Measurements from ENCODE around the gene DOCK1. TPM values are rescaled to one million over a fixed set of nuclear protein-coding genes. Genes with fewer than 3 reads are reported as not detected.
"Not testable (repeated sequence)": the region's sequence is repeated elsewhere in the genome, so short reads cannot be mapped to it uniquely, and the experiment has no call there.

DOCK1 gene
- polyA plus RNA-seq, 3 donors, result 67.2 to 68.8 (median 67.9) TPM

GRCh38 chr10:127296696-127297095, 391.5 kb downstream of the DOCK1 start:
- no peak for DNase-seq (ENCODE audit: low read depth in 3 of 3, low spot score in 2 of 3)

- no peak for DNase-seq (ENCODE audit: low read depth in 3 of 3, low spot score in 2 of 3)
These were observed 393.2 kb downstream of the DOCK1 start for GRCh38 chr10:127298381-127298780.

DNA sequence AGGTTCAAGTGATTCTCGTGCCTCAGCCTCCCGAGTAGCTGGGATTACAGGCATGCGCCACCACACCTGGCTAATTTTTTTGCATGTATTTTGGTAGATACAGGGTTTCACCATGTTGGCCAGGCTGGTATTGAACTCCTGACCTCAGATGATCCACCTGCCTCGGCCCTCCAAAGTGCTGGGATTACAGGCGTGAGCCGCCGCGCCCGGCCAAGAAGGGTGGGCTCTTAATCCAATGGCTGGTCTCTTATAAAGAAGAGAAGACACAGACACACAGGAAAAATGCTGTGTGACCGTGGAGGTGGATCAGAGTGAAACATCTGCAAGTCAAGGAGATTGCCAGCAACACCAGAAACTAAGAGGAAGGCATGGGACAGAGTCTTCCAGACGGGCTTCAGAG, 394.0 kb downstream of the DOCK1 start:
- not testable (repeated sequence) for DNase-seq (ENCODE audit: low read depth in 3 of 3, low spot score in 2 of 3)

DNA sequence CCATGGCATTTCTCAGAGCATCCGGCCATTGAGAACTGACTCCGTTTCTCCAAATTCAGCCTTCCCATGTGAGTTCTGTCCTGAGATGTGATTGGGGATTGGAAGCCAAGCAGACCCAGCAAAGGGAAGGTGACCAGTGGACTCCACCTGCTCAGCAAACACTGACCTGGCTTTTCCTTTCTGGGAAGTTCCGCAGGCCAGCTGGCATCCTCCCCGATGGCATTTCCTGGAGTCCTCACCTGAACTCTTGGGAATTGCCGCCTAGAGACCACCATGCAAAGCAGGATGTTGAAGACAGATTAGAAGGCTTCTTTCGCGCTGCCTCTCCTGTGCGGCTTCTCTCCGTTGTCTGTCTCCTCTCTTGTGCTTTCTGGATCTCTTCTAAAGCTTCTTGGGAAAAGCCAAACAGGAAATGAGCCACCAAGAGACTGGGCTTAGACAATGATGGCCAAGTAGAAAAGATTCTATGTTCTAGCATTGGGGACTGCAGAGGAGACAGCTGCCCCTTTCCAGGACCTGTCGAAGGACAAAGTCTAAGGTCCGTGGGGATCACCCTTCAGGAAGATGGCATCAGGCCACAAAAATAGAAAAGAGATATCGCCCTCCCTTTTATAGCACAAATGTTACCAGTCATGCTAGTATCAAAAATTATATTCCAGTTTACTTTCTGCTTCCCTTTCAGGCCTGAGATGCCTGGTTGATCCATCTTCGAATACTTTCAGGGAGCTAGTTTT, 394.9 kb downstream of the DOCK1 start:
- DNase-seq (ENCODE audit: low read depth in 3 of 3, low spot score in 2 of 3), result no peak

- DNase-seq (ENCODE audit: low read depth in 3 of 3, low spot score in 2 of 3), result peak in 2 of 3 donors; percentile 45 to 51
These were observed 395.7 kb downstream of the DOCK1 start for GRCh38 chr10:127300868-127301321.

DNA sequence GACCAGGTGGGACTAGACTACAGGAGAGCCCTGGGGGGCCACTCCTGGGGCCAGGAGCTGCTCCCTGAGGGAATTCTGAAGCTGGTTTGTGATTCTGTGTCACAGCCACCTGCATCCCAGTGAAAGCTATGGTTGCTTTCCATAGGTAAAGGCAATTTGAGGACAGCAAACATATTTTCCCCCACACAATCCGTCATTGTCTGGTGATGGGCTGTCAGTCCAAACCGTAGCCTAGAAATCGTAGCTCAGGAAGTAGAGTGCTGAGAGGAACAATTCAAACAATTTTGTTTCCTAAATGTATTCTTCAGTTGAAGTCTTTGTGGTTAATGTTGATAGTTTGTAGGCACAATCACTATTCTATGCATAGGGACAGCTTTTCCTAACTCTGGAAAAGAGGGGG, 397.1 kb downstream of the DOCK1 start:
- DNase-seq (ENCODE audit: low read depth in 3 of 3, low spot score in 2 of 3), result no peak

DNA sequence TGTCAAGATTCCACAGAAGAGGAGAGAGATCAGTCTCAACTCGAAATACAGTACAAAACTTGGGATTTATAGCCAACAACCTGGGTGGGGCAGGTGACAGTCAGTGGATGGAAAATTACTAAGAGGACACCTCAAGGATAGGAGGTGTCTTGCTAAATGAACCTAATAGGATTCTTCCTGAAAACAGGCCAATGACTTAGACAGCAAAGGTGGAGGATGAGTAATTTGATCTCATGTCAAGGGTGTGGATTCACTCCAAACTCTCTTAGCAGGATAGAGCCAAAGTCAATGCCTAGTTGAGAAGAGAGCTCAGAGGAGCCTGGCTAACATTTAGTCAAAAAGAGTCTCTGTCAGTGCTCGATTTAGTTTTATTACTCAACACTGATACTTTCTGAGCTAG, 397.9 kb downstream of the DOCK1 start:
- DNase-seq (ENCODE audit: low read depth in 3 of 3, low spot score in 2 of 3), result no peak

GRCh38 chr10:127303746-127304145, 398.5 kb downstream of the DOCK1 start:
- DNase-seq (ENCODE audit: low read depth in 3 of 3, low spot score in 2 of 3), result no peak

DNA sequence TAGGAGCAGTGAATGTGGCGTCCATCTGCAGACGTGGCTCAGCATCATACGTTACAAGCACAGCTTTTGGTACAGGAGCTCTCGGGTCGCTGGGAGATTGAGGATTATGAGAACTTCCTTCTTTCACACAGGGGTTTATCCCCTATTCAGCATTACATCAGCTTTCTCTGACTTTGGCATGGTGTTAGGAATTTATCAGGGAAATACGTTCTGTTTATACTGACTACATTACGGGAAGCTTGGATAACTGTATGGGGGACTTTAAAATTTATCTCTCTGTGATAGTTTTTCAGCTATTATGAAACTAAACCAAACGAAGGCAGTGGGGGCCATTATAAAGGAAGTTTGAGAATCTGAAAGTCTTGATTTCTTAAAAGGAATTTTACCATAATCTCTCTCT, 401.3 kb downstream of the DOCK1 start:
- no peak for DNase-seq (ENCODE audit: low read depth in 3 of 3, low spot score in 2 of 3)

DNA sequence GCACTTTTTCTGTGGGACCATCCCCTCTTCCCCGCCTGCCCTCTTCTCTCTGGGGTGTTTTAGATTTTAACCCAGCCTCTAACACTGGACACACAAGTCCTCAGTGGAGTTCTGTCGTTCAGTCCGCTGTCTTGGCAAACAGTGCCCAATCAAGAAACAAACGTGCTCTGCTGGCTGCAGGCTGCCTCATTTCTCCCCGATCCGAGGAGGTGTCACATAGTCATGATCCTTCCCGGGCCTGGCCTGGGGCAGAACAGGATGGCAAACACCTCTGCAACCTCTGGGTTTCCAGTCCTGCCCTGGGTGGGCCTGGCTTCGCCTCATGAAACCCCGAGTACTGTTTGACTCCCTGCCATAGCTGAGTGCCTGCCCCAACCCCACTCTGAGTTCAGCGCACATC, 402.1 kb downstream of the DOCK1 start:
- DNase-seq (ENCODE audit: low read depth in 3 of 3, low spot score in 2 of 3), result no peak

- no peak for DNase-seq (ENCODE audit: low read depth in 3 of 3, low spot score in 2 of 3)
These were observed 402.8 kb downstream of the DOCK1 start for GRCh38 chr10:127308031-127308430.

DNA sequence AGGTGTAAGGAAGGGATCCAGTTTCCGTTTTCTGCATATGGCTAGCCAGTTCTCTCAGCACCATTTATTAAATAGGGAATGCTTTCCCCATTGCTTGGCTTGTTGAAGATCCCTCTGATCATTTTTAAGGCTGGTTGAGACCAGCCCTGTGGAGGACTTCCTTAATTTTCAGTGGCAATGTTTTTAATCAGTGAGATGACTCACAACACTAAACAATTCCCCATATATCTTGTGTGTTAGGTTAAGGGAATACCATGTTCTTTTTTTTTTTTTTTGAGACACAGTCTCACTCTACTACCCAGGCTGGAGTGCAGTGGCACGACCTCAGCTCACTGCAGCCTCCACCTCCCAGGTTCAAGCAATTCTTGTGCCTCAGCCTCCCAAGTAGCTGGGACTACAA, 404.4 kb downstream of the DOCK1 start:
- DNase-seq (ENCODE audit: low read depth in 3 of 3, low spot score in 2 of 3), result not testable (repeated sequence)

DNA sequence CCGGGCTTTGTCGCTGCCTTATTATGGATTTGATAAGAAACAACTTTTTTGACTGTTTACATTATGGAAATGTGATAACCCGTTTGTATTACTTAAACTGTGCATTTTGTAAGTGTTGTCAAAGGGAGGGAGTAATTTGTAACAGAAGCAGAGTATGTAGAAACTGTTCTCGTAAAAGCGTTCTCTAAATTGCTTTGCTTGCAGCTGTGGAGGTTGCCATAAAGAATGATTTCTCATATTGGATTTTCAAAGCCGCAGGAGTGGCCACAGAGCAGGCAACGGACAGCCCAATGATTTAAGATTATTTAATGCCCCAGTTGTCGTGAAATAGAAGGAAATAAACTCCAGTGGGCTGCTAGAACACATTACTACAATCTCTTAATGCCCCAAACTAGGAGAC, 405.2 kb downstream of the DOCK1 start:
- DNase-seq (ENCODE audit: low read depth in 3 of 3, low spot score in 2 of 3), result no peak

DNA sequence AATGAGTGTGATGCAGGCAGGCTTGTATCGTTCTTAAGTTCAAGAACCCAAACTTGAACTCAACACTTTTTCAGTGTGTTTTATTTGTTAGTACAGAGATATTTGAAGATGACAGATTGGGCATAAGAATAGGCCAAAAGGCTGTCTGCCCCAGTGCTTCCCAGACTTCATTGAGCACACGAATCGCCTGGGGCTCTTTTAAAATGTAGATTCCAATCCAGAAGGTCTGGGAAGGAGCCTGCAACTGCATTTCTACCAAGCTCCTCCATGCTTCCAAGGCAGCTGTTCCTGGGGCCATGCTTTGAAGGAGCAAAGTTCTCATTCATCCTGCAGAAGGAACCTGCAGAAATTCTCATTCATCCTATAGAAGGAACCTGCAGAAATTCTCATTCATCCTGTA, 405.7 kb downstream of the DOCK1 start:
- no peak for DNase-seq (ENCODE audit: low read depth in 3 of 3, low spot score in 2 of 3)

DNA sequence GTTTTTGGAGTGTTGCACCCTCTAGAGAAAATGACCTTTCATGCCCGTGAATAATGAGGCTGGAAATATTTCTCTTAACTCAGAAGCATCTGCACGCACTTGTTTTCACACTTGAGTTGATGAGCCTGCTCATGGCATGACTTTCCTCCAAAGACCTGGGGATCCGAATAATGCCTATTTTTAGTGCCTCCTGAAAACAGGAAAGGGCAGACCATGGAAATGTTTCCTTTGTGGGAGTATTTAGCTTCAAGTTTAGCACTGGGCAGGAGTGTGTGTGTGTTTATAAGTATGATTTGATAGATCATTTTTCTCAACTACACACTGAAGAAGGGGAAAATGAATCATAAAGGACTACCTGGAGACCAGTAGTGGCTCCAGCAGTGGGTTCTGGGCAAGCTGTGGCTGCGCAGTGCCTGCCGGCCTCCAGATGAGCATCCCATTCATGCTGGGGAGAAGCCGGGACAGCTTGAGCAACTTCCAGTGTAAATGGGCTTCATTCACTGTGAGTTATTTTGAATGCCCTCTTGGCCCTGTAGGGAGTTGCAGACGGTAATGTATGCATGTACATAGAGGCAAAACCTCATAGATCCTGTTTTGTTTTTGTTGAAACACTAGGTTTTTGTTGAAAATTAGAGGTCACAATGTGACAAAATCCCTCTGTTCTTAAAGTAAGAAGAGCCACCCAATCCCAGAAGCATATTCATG, 408.9 kb downstream of the DOCK1 start:
- no peak for DNase-seq (ENCODE audit: low read depth in 3 of 3, low spot score in 2 of 3)

- no peak for DNase-seq (ENCODE audit: low read depth in 3 of 3, low spot score in 2 of 3)
These were observed 409.6 kb downstream of the DOCK1 start for GRCh38 chr10:127314797-127315196.

DNA sequence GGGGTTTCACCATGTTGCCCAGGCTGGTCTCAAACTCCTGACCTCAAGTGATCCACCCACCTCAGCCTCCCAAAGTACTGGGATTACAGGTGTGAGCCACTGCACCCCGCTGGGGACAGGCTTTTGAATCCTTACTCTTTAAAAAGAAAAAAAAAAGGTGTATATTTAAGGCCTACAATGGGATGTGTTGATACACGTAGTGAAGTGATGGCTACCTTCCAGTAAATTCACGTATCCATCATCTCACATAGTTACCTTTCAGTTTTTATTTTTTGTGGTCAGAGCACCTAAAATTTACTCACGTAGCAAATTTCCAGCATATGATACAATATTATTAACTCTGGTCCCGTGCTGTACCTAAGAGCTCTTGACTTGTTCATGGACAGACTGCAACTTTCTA, 410.7 kb downstream of the DOCK1 start:
- no peak for DNase-seq (ENCODE audit: low read depth in 3 of 3, low spot score in 2 of 3)

- DNase-seq (ENCODE audit: low read depth in 3 of 3, low spot score in 2 of 3), result no peak
These were observed 413.2 kb downstream of the DOCK1 start for GRCh38 chr10:127318396-127318795.

DNA sequence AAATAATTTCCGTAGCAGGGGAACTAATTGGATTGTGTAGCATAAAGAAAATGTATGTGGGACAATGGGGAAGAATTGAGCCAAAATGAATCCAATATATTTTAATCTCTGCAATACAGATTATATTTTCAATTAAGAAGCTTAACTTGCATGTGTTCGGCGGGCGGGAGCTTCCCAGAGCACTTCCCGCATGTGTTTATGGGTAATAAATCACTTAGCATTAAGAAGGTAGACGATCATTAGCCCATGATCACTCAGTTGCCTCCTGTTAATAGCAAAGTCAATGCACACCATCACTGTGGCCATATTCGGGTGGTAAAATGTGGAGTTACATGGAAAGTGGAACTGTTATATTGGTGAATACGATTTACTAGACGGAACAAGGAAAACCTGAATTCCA, 414.0 kb downstream of the DOCK1 start:
- no peak for DNase-seq (ENCODE audit: low read depth in 3 of 3, low spot score in 2 of 3)

- DNase-seq (ENCODE audit: low read depth in 3 of 3, low spot score in 2 of 3), result no peak
These were observed 414.5 kb downstream of the DOCK1 start for GRCh38 chr10:127319691-127320090.

DNA sequence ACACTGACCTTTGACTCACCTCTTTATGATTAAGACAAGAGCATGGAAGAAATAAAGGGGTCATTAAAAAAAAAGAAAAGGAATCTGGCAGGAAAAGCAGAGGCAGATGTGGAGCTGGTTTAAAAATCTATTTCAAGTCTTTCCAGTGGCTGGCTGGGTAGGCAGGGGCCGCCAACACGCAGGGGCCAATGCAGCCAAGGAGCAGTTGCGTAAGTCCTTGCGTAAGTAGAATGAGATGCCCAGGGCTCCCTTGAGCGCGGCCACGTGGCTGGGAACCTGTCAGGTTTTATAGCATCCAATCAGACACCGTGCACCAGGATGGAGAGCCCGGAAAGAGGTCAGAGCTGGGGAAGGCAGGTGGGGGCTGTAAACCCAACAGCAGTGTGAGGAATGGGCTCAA, 414.9 kb downstream of the DOCK1 start:
- DNase-seq (ENCODE audit: low read depth in 3 of 3, low spot score in 2 of 3), result no peak

GRCh38 chr10:127322286-127322685, 417.1 kb downstream of the DOCK1 start:
- DNase-seq (ENCODE audit: low read depth in 3 of 3, low spot score in 2 of 3), result no peak

All from right renal cortex interstitium (tissue), 3 donors.